H7 (cell line): ENCODE data around the gene AGTPBP1. TPM values are rescaled to one million over a fixed set of nuclear protein-coding genes. Genes with fewer than 3 reads are reported as not detected.

Experiments
- total RNA-seq: library from RNA; depleted of rRNA; stranded (reverse); fragments of >200 nt; shearing (Covaris generic); gene quantifications from 2 replicates; pipeline ENCODE4 v1.2.3, GENCODE V29; 2014; rRNA removed

Gene AGTPBP1
- total RNA-seq, 1 experiment from 2014 or later: 42.6 TPM

Other genes starting within 250 kb of the AGTPBP1 start
- 39.1 and 49.3 TPM in 2 replicates for gene NAA35, start 199.2 kb upstream of the AGTPBP1 start, total RNA-seq